GM23338 (cell line): ENCODE measurements around the gene MCUB. TPM values are rescaled to one million over a fixed set of nuclear protein-coding genes. Genes with fewer than 3 reads are reported as not detected.

Experiments
- ATAC-seq: fragments of 200-7000 bp; cut with Tn5 transposase; 3 replicates; pipeline ENCODE4 v1.9.1; 2020
- DNase-seq: peaks from one replicate; pipeline ENCODE4 v3.0.0-alpha.2; 2015; ENCODE audit warnings: low spot score
- H2AFZ ChIP-seq: fragments of 200-600 bp; sonication (generic); 2 replicates; pipeline ENCODE4 v1.8.0; 2016; ENCODE audit warnings: antibody characterized with exemption, mild to moderate bottlenecking, moderate library complexity
- H3F3A ChIP-seq: fragments of 200-600 bp; sonication (generic); replicated peaks from 2 replicates; pipeline ENCODE4 v1.8.0; 2017; ENCODE audit warnings: antibody characterized with exemption, mixed run types, low read depth
- H3K27ac ChIP-seq: fragments of 200-600 bp; sonication (generic); 2 replicates; pipeline ENCODE4 v1.6.1; 2016; ENCODE audit warnings: low read depth
- H3K27me3 ChIP-seq: fragments of 200-600 bp; sonication (generic); 2 replicates; pipeline ENCODE4 v1.8.0; 2016; ENCODE audit warnings: mild to moderate bottlenecking, mixed run types, moderate library complexity; ENCODE audit not compliant: insufficient read depth
- H3K36me3 ChIP-seq: fragments of 200-600 bp; sonication (generic); 2 replicates; pipeline ENCODE4 v1.8.0; 2016; ENCODE audit warnings: mild to moderate bottlenecking; ENCODE audit not compliant: insufficient read depth
- H3K4me1 ChIP-seq: fragments of 200-600 bp; sonication (generic); 2 replicates; pipeline ENCODE4 v1.8.0; 2016; ENCODE audit warnings: mild to moderate bottlenecking, moderate library complexity; ENCODE audit not compliant: insufficient read depth
- H3K4me2 ChIP-seq: fragments of 200-600 bp; sonication (generic); 2 replicates; pipeline ENCODE4 v1.7.1; 2017; ENCODE audit warnings: mixed run types
- H3K4me3 ChIP-seq: fragments of 200-600 bp; sonication (generic); 2 replicates; pipeline ENCODE4 v1.6.1; 2016; ENCODE audit warnings: mixed run types
- H3K79me2 ChIP-seq: fragments of 200-600 bp; sonication (generic); replicated peaks from 2 replicates; pipeline ENCODE4 v1.8.0; 2017; ENCODE audit warnings: mild to moderate bottlenecking; ENCODE audit not compliant: insufficient read depth
- H3K9me2 ChIP-seq: fragments of 200-600 bp; sonication (generic); 2 replicates; pipeline ENCODE4 v1.8.0; 2017; ENCODE audit not compliant: insufficient read depth
- H4K20me1 ChIP-seq: fragments of 200-600 bp; sonication (generic); replicated peaks from 2 replicates; pipeline ENCODE4 v1.8.0; 2017; ENCODE audit warnings: mild to moderate bottlenecking; ENCODE audit not compliant: insufficient read depth
- H3K27ac Mint-ChIP-seq: 2 replicates; pipeline ENCODE4 v1.8.0; 2020; ENCODE audit warnings: inconsistent platforms, mild to moderate bottlenecking, moderate library complexity, mixed read lengths
- H3K27me3 Mint-ChIP-seq: 3 replicates; pipeline ENCODE4 v1.8.0; 2022; ENCODE audit warnings: low read depth, mild to moderate bottlenecking, moderate library complexity, mixed read lengths, inconsistent platforms; ENCODE audit not compliant: insufficient read depth, poor library complexity
- H3K36me3 Mint-ChIP-seq: 3 replicates; pipeline ENCODE4 v1.8.0; 2021; ENCODE audit warnings: low read depth, mild to moderate bottlenecking, inconsistent platforms, moderate library complexity, mixed read lengths
- H3K4me1 Mint-ChIP-seq: 3 replicates; pipeline ENCODE4 v1.8.0; 2020; ENCODE audit warnings: mild to moderate bottlenecking, inconsistent platforms, mixed read lengths
- H3K4me3 Mint-ChIP-seq: 3 replicates; pipeline ENCODE4 v1.8.0; 2021; ENCODE audit warnings: moderate library complexity, mild to moderate bottlenecking, inconsistent platforms, mixed read lengths
- H3K9me3 Mint-ChIP-seq: 3 replicates; pipeline ENCODE4 v1.8.0; 2020; ENCODE audit warnings: moderate library complexity, mild to moderate bottlenecking, inconsistent platforms, mixed read lengths
- CREB1 ChIP-seq: fragments of 250-450 bp; sonication (Bioruptor Pico); IDR thresholded peaks from 2 replicates; pipeline ENCODE4 v1.5.0; 2020; ENCODE audit warnings: low read depth, mild to moderate bottlenecking, moderate library complexity
- EZH2 ChIP-seq: fragments of 200-600 bp; sonication (generic); IDR thresholded peaks from one replicate; pipeline ENCODE4 v1.8.0; 2017; ENCODE audit warnings: antibody characterized with exemption, mild to moderate bottlenecking, low read depth; ENCODE audit not compliant: unreplicated experiment
- EZH2phosphoT487 ChIP-seq: fragments of 200-600 bp; sonication (generic); IDR thresholded peaks from one replicate; pipeline ENCODE4 v1.8.1; 2018; ENCODE audit warnings: antibody characterized with exemption; ENCODE audit not compliant: unreplicated experiment
- JUNB ChIP-seq: IDR thresholded peaks from one replicate; pipeline ENCODE4 v1.6.1; 2016; ENCODE audit warnings: antibody characterized with exemption; ENCODE audit not compliant: unreplicated experiment
- NANOG ChIP-seq: IDR thresholded peaks from 2 replicates; pipeline ENCODE4 v1.6.1; 2016; ENCODE audit warnings: antibody characterized with exemption, borderline replicate concordance
- POLR2AphosphoS5 ChIP-seq: IDR thresholded peaks from 2 replicates; pipeline ENCODE4 v1.6.1; 2016; ENCODE audit warnings: antibody characterized with exemption, low read depth
- STAT1 ChIP-seq: IDR thresholded peaks from one replicate; pipeline ENCODE4 v1.6.1; 2016; ENCODE audit warnings: antibody characterized with exemption; ENCODE audit not compliant: unreplicated experiment
- ZNF114 ChIP-seq: fragments of 250-450 bp; sonication (Bioruptor Pico); IDR thresholded peaks from 2 replicates; pipeline ENCODE4 v1.5.0; 2020; ENCODE audit warnings: mild to moderate bottlenecking, moderate library complexity
- ZNF331 ChIP-seq: fragments of 250-450 bp; sonication (Bioruptor Pico); IDR thresholded peaks from 2 replicates; pipeline ENCODE4 v1.5.0; 2020; ENCODE audit warnings: low read depth, mild to moderate bottlenecking, moderate library complexity
- polyA plus RNA-seq: library from polyadenylated mRNA; unstranded; fragments of >200 nt; fragmentation: Nextera tagmentation; extraction: Ambion mirVana; gene quantifications from 2 replicates; pipeline ENCODE4 v1.2.1, GENCODE V29; 2016
- total RNA-seq: library from RNA; depleted of rRNA; stranded (reverse); fragments of >200 nt; shearing (Covaris generic); gene quantifications from 2 replicates; pipeline ENCODE4 v1.2.3, GENCODE V29; 2014
- TF ChIP-seq, protein P1 (sequence below): IDR thresholded peaks from 2 replicates; pipeline ENCODE4 v1.6.1; 2016; ENCODE audit warnings: antibody characterized with exemption
- TF ChIP-seq, protein P2 (sequence below): IDR thresholded peaks from one replicate; pipeline ENCODE4 v1.6.1; 2018; ENCODE audit warnings: antibody characterized with exemption; ENCODE audit not compliant: unreplicated experiment
- TF ChIP-seq, protein P3 (sequence below), 2 experiments: fragments of 200-600 bp in 1 of 2; sonication (generic) in 1 of 2; conservative IDR thresholded peaks; 2 replicates each; pipeline versions ENCODE4 v1.5.1 to v1.6.1; 2016 to 2017; ENCODE audit warnings: antibody characterized with exemption in 2 of 2, low read depth in 2 of 2, mild to moderate bottlenecking in 2 of 2, moderate library complexity in 1 of 2
- TF ChIP-seq, protein P4 (sequence below): fragments of 250-450 bp; sonication (Bioruptor Pico); IDR thresholded peaks from 2 replicates; pipeline ENCODE4 v1.5.0; 2020; ENCODE audit warnings: mild to moderate bottlenecking, moderate library complexity

The MCUB gene
- total and polyA plus RNA-seq, 2 experiments from 2014 or later, result 21.7 to 97.9 TPM

DNA sequence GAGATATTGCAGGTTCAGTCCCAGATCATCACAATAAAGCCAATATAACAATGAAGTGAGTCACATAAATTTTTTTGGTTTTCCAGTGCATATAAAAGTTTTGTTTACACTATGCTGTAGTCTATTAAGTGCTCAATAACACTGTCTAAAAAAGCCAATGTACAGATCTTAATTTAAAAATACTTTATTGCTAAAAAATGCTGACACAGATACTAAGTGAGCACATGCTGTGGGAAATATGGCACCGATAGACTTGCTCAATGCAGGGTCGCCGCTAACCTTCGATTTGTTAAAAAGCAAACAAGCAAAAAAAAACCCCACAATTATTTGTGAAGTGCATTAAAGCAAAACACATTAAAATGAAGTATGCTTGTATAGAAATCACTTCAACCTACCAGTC lies 159.6 kb downstream of the MCUB start:
- Histone ChIP-seq H3F3A (no peaks in the 10 kb centered on the region), H3K27ac (no peak overlapping the region), H3K79me2 (peaks cover 68% of the 10 kb centered on the region), H3K4me3 (no peak overlapping the region), H3K4me2 (no peak overlapping the region), H4K20me1 (peaks cover 7% of the 10 kb centered on the region; the same call in 1 of the 2 replicates), H2AFZ (no peak overlapping the region), H3K36me3 (peaks cover 14% of the 10 kb centered on the region), H3K4me1 (no peaks in the 10 kb centered on the region), H3K27me3 (no peaks in the 10 kb centered on the region), H3K9me2 (no peaks in the 10 kb centered on the region)
- Mint-ChIP-seq H3K4me1 (no peaks in the 10 kb centered on the region; the same call in 2 of the 3 replicates), H3K9me3 (no peaks in the 10 kb centered on the region), H3K4me3 (no peak overlapping the region), H3K27me3 (no peaks in the 10 kb centered on the region), H3K36me3 (peaks cover 24% of the 10 kb centered on the region), H3K27ac (no peak overlapping the region)
- TF ChIP-seq, protein P1, sequence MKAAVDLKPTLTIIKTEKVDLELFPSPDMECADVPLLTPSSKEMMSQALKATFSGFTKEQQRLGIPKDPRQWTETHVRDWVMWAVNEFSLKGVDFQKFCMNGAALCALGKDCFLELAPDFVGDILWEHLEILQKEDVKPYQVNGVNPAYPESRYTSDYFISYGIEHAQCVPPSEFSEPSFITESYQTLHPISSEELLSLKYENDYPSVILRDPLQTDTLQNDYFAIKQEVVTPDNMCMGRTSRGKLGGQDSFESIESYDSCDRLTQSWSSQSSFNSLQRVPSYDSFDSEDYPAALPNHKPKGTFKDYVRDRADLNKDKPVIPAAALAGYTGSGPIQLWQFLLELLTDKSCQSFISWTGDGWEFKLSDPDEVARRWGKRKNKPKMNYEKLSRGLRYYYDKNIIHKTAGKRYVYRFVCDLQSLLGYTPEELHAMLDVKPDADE, result no peak
- no peak for TF ChIP-seq POLR2AphosphoS5
- TF ChIP-seq, protein P2, sequence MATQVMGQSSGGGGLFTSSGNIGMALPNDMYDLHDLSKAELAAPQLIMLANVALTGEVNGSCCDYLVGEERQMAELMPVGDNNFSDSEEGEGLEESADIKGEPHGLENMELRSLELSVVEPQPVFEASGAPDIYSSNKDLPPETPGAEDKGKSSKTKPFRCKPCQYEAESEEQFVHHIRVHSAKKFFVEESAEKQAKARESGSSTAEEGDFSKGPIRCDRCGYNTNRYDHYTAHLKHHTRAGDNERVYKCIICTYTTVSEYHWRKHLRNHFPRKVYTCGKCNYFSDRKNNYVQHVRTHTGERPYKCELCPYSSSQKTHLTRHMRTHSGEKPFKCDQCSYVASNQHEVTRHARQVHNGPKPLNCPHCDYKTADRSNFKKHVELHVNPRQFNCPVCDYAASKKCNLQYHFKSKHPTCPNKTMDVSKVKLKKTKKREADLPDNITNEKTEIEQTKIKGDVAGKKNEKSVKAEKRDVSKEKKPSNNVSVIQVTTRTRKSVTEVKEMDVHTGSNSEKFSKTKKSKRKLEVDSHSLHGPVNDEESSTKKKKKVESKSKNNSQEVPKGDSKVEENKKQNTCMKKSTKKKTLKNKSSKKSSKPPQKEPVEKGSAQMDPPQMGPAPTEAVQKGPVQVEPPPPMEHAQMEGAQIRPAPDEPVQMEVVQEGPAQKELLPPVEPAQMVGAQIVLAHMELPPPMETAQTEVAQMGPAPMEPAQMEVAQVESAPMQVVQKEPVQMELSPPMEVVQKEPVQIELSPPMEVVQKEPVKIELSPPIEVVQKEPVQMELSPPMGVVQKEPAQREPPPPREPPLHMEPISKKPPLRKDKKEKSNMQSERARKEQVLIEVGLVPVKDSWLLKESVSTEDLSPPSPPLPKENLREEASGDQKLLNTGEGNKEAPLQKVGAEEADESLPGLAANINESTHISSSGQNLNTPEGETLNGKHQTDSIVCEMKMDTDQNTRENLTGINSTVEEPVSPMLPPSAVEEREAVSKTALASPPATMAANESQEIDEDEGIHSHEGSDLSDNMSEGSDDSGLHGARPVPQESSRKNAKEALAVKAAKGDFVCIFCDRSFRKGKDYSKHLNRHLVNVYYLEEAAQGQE, result no peak
- no peak for TF ChIP-seq JUNB
- TF ChIP-seq CREB1 (CRISPR knock-in tag), result no peak
- no peak for TF ChIP-seq NANOG
- no peak for TF ChIP-seq EZH2phosphoT487
- no peak for TF ChIP-seq EZH2
- TF ChIP-seq, protein P3, sequence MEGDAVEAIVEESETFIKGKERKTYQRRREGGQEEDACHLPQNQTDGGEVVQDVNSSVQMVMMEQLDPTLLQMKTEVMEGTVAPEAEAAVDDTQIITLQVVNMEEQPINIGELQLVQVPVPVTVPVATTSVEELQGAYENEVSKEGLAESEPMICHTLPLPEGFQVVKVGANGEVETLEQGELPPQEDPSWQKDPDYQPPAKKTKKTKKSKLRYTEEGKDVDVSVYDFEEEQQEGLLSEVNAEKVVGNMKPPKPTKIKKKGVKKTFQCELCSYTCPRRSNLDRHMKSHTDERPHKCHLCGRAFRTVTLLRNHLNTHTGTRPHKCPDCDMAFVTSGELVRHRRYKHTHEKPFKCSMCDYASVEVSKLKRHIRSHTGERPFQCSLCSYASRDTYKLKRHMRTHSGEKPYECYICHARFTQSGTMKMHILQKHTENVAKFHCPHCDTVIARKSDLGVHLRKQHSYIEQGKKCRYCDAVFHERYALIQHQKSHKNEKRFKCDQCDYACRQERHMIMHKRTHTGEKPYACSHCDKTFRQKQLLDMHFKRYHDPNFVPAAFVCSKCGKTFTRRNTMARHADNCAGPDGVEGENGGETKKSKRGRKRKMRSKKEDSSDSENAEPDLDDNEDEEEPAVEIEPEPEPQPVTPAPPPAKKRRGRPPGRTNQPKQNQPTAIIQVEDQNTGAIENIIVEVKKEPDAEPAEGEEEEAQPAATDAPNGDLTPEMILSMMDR (conservative IDR thresholded peaks at IDR 0.05; ENCODE audit: low read depth in 2 of 2), result no peak
- no peak for TF ChIP-seq ZNF331 (CRISPR knock-in tag)
- TF ChIP-seq, protein P4, sequence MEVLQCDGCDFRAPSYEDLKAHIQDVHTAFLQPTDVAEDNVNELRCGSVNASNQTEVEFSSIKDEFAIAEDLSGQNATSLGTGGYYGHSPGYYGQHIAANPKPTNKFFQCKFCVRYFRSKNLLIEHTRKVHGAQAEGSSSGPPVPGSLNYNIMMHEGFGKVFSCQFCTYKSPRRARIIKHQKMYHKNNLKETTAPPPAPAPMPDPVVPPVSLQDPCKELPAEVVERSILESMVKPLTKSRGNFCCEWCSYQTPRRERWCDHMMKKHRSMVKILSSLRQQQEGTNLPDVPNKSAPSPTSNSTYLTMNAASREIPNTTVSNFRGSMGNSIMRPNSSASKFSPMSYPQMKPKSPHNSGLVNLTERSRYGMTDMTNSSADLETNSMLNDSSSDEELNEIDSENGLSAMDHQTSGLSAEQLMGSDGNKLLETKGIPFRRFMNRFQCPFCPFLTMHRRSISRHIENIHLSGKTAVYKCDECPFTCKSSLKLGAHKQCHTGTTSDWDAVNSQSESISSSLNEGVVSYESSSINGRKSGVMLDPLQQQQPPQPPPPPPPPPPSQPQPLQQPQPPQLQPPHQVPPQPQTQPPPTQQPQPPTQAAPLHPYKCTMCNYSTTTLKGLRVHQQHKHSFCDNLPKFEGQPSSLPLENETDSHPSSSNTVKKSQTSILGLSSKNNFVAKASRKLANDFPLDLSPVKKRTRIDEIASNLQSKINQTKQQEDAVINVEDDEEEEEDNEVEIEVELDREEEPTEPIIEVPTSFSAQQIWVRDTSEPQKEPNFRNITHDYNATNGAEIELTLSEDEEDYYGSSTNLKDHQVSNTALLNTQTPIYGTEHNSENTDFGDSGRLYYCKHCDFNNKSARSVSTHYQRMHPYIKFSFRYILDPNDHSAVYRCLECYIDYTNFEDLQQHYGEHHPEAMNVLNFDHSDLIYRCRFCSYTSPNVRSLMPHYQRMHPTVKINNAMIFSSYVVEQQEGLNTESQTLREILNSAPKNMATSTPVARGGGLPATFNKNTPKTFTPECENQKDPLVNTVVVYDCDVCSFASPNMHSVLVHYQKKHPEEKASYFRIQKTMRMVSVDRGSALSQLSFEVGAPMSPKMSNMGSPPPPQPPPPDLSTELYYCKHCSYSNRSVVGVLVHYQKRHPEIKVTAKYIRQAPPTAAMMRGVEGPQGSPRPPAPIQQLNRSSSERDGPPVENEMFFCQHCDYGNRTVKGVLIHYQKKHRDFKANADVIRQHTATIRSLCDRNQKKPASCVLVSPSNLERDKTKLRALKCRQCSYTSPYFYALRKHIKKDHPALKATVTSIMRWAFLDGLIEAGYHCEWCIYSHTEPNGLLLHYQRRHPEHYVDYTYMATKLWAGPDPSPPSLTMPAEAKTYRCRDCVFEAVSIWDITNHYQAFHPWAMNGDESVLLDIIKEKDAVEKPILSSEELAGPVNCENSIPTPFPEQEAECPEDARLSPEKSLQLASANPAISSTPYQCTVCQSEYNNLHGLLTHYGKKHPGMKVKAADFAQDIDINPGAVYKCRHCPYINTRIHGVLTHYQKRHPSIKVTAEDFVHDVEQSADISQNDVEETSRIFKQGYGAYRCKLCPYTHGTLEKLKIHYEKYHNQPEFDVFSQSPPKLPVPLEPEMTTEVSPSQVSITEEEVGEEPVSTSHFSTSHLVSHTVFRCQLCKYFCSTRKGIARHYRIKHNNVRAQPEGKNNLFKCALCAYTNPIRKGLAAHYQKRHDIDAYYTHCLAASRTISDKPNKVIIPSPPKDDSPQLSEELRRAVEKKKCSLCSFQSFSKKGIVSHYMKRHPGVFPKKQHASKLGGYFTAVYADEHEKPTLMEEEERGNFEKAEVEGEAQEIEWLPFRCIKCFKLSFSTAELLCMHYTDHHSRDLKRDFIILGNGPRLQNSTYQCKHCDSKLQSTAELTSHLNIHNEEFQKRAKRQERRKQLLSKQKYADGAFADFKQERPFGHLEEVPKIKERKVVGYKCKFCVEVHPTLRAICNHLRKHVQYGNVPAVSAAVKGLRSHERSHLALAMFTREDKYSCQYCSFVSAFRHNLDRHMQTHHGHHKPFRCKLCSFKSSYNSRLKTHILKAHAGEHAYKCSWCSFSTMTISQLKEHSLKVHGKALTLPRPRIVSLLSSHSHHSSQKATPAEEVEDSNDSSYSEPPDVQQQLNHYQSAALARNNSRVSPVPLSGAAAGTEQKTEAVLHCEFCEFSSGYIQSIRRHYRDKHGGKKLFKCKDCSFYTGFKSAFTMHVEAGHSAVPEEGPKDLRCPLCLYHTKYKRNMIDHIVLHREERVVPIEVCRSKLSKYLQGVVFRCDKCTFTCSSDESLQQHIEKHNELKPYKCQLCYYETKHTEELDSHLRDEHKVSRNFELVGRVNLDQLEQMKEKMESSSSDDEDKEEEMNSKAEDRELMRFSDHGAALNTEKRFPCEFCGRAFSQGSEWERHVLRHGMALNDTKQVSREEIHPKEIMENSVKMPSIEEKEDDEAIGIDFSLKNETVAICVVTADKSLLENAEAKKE (CRISPR knock-in tag), result no peak
- no peak for TF ChIP-seq STAT1
- TF ChIP-seq ZNF114 (CRISPR knock-in tag), result no peak
- DNase-seq (no peak), ATAC-seq (no peak)
